Upper lobe of left lung (tissue), 6 donors: ENCODE measurements around the gene RIMBP2. TPM values are rescaled to one million over a fixed set of nuclear protein-coding genes. Genes with fewer than 3 reads are reported as not detected.

Experiments
- ATAC-seq, 2 donors: fragments of 200-7000 bp; cut with Tn5 transposase; one replicate each; pipeline ENCODE4 v1.9.1; 2022; ENCODE audit warnings: mild to moderate bottlenecking in 2 of 2, moderate library complexity in 2 of 2; ENCODE audit not compliant: low FRiP score in 2 of 2
- DNase-seq, 2 donors: peaks; one replicate each; pipeline ENCODE4 v3.0.0-alpha.2; 2019 to 2020
- H3K27ac ChIP-seq, 4 donors: fragments of 200-600 bp; sonication (generic); one replicate each; pipeline ENCODE4 v1.5.1; 2016 to 2019
- H3K27me3 ChIP-seq, 4 donors: fragments of 200-600 bp; sonication (generic); one replicate each; pipeline ENCODE4 v1.5.1; 2017 to 2019
- H3K36me3 ChIP-seq, 4 donors: fragments of 200-600 bp; sonication (generic); one replicate each; pipeline ENCODE4 v1.5.1; 2016 to 2019
- H3K4me1 ChIP-seq, 4 donors: fragments of 200-600 bp; sonication (generic); one replicate each; pipeline ENCODE4 v1.5.1; 2018 to 2019
- H3K4me3 ChIP-seq, 4 donors: fragments of 200-600 bp; sonication (generic); one replicate each; pipeline ENCODE4 v1.5.1; 2017 to 2019; ENCODE audit warnings: mild to moderate bottlenecking in 2 of 4, moderate library complexity in 1 of 4
- H3K9me3 ChIP-seq, 4 donors: fragments of 200-600 bp; sonication (generic); one replicate each; pipeline ENCODE4 v1.5.1; 2018 to 2019
- CTCF ChIP-seq, 6 experiments: fragments of 450-650 bp in 4 of 6; fragments of 200-600 bp in 2 of 6; sonication (generic) in 2 of 6; IDR thresholded peaks; one replicate each; pipeline ENCODE4 v1.5.1; 2016 to 2019; ENCODE audit warnings: antibody characterized with exemption in 6 of 6
- EP300 ChIP-seq, 4 donors: sonication (generic); formaldehyde crosslinking; IDR thresholded peaks; one replicate each; pipeline ENCODE4 v1.5.1; 2017; ENCODE audit warnings: antibody characterized with exemption in 4 of 4, control low read depth in 2 of 4
- POLR2A ChIP-seq, 4 donors: fragments of 450-650 bp; IDR thresholded peaks; one replicate each; pipeline ENCODE4 v1.5.1; 2016 to 2017; ENCODE audit warnings: antibody characterized with exemption in 4 of 4, mild to moderate bottlenecking in 2 of 4
- POLR2AphosphoS5 ChIP-seq, 2 donors: sonication (generic); formaldehyde crosslinking; IDR thresholded peaks; one replicate each; pipeline ENCODE4 v1.5.1; 2017; ENCODE audit warnings: antibody characterized with exemption in 2 of 2
- WGBS, 2 donors: methylation state at CpG; one replicate each; pipeline ENCODE4 v1.1.5; 2017 to 2018; 5-methylcytosine and 5-hydroxymethylcytosine counted together
- total RNA-seq, 6 donors: library from RNA; depleted of rRNA in 4 of 6; stranded (reverse); fragments of >200 nt in 4 of 6; gene quantifications; one replicate each; pipeline versions ENCODE4 v1.1.0 to v1.2.1, GENCODE V29; 2016 to 2021
- donor health status: DM: no; HTN: no; CAD: no; lungs with moderate emphysema.
- donor health status: DM: no; HTN: yes; CAD: no; lungs with severe emphysema.

The RIMBP2 gene
- total RNA-seq, 6 donors from 2014 or later, result 0.23 to 3.9 (median 0.44) TPM; not detected in 1

- TF ChIP-seq CTCF (IDR thresholded peaks at IDR 0.05), result no peak
- no peak for TF ChIP-seq EP300 (IDR thresholded peaks at IDR 0.05)
- no peak for TF ChIP-seq POLR2AphosphoS5 (IDR thresholded peaks at IDR 0.05)
- no peak for TF ChIP-seq POLR2A (IDR thresholded peaks at IDR 0.05)
- H3K9me3 ChIP-seq, result peaks cover 0 to 22% (median 8%) of the 10 kb centered on the region in 4 donors
- H3K27me3 ChIP-seq, result no peaks in the 10 kb centered on the region
- no peaks in the 10 kb centered on the region for H3K4me1 ChIP-seq
- WGBS, 2 donors, result 72 to 84% methylated on average over 14 to 19 of the region's 19 CpGs
- no peak overlapping the region for H3K27ac ChIP-seq
- H3K4me3 ChIP-seq, result no peak overlapping the region
- DNase-seq (no peak), ATAC-seq (no peak)
- no peaks in the 10 kb centered on the region for H3K36me3 ChIP-seq
Observed at GRCh38 chr12:130463818-130464670, 252.1 kb downstream of the RIMBP2 start.

GRCh38 chr12:130463275-130463658 is 252.8 kb downstream of the RIMBP2 start:
- ATAC-seq (no peak), DNase-seq (no peak)
- no peak overlapping the region for H3K27ac ChIP-seq
- WGBS, 2 donors, result 67% methylated on average over 5 to 9 of the region's 9 CpGs
- H3K4me1 ChIP-seq, result no peaks in the 10 kb centered on the region
- H3K4me3 ChIP-seq, result no peak overlapping the region
- TF ChIP-seq CTCF (IDR thresholded peaks at IDR 0.05) (no peak), POLR2AphosphoS5 (IDR thresholded peaks at IDR 0.05) (no peak), EP300 (IDR thresholded peaks at IDR 0.05) (no peak), POLR2A (IDR thresholded peaks at IDR 0.05) (no peak)
- no peaks in the 10 kb centered on the region for H3K36me3 ChIP-seq
- H3K27me3 ChIP-seq, result no peaks in the 10 kb centered on the region
- H3K9me3 ChIP-seq, result peaks cover 0 to 15% (median 8%) of the 10 kb centered on the region in 4 donors

GRCh38 chr12:130462558-130463274 is 253.4 kb downstream of the RIMBP2 start:
- no peak for DNase-seq
- WGBS, 2 donors, result 75 to 83% methylated on average over 13 to 21 of the region's 21 CpGs
- peak in 1 of 2 donors; percentile 16 for ATAC-seq
- no peak for TF ChIP-seq POLR2AphosphoS5 (IDR thresholded peaks at IDR 0.05)
- TF ChIP-seq POLR2A (IDR thresholded peaks at IDR 0.05), result no peak
- TF ChIP-seq EP300 (IDR thresholded peaks at IDR 0.05), result no peak
- TF ChIP-seq CTCF (IDR thresholded peaks at IDR 0.05), result no peak
- Histone ChIP-seq H3K4me1 (no peaks in the 10 kb centered on the region), H3K27me3 (no peaks in the 10 kb centered on the region), H3K27ac (no peak overlapping the region), H3K36me3 (no peaks in the 10 kb centered on the region), H3K4me3 (no peak overlapping the region), H3K9me3 (peaks cover 0 to 10% (median 4%) of the 10 kb centered on the region in 4 donors)

GRCh38 chr12:130461839-130462557 is 254.1 kb downstream of the RIMBP2 start:
- ATAC-seq, result no peak
- no peaks in the 10 kb centered on the region for H3K4me1 ChIP-seq
- no peak overlapping the region for H3K27ac ChIP-seq
- DNase-seq, result no peak
- 79 to 88% methylated on average over 6 to 22 of the region's 22 CpGs for WGBS, 2 donors
- no peaks in the 10 kb centered on the region for H3K27me3 ChIP-seq
- peaks cover 0 to 3% (median 0%) of the 10 kb centered on the region in 4 donors for H3K9me3 ChIP-seq
- H3K36me3 ChIP-seq, result no peaks in the 10 kb centered on the region
- no peak for TF ChIP-seq CTCF (IDR thresholded peaks at IDR 0.05)
- TF ChIP-seq EP300 (IDR thresholded peaks at IDR 0.05), result no peak
- no peak for TF ChIP-seq POLR2A (IDR thresholded peaks at IDR 0.05)
- TF ChIP-seq POLR2AphosphoS5 (IDR thresholded peaks at IDR 0.05), result no peak
- no peak overlapping the region for H3K4me3 ChIP-seq
